NCI-H1105 (cell line): ENCODE results near the gene CBLC.
"Not testable (repeated sequence)": the region's sequence is repeated elsewhere in the genome, so short reads cannot be mapped to it uniquely, and the experiment has no call there.

Experiments used
- DNase-seq: peaks from one replicate; lab custom pipeline; 2025; lab: John Stamatoyannopoulos, UW

Gene CBLC

DNA sequence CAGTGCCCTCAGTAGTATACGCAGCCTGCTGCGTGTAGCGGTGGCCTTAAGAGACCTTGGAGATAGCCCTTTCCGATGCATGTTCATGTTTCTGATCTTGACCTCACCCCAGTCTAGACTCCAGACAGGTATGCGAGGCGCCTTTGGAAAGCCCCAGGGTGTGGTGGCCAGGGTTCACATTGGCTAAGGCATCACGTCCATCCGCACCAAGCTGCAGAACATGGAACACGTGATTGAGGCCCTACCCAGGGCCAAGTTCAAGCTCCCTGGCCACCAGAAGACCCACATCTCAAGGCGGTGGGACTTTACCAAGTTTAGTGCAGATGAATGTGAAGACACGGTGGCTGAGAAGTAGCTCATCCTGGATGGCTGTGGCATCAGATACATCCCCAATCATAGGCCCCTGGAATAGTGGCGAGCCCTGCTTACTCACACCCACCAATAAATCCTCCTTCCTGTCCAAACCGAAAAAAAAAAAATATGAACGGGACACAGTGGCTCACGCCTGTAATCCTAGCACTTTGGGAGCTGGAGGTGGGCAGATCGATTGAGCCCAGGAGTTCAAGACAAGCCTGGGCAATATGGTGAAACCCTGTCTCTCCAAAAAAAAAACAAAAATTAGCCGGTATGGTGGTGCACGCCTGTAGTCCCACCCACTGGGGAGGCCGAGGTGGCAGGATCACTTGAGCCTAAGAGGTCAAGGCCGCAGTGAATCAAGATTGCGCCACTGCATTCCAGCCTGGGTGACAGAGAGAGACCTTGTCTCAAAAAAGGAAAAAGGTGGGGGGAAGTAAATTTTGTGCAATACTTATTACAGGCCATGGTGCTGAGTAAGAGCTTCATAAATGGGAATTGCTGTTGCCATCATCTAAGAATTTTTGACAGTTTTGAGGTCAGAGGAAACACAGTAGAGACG, 12.4 kb upstream of the CBLC start:
- no peak for DNase-seq

DNA sequence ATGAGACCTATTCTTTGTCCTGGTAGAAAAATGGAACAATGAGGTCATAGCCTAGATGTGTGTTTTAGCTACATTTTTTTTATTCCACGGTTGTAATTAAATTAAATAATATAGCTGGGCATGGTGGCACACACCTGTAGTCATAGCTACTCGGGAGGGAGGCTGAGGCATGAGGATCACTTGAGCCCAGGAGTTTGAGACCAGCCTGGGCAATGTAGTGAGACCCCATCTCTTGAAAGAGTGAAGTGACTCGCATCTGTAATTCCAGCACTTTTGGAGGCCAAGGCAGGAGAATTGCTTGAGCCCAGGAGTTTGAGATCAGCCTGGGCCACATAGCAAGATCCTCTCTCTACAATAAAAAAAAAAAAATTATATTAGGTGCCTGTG, 11.7 kb upstream of the CBLC start:
- DNase-seq = no peak

DNA sequence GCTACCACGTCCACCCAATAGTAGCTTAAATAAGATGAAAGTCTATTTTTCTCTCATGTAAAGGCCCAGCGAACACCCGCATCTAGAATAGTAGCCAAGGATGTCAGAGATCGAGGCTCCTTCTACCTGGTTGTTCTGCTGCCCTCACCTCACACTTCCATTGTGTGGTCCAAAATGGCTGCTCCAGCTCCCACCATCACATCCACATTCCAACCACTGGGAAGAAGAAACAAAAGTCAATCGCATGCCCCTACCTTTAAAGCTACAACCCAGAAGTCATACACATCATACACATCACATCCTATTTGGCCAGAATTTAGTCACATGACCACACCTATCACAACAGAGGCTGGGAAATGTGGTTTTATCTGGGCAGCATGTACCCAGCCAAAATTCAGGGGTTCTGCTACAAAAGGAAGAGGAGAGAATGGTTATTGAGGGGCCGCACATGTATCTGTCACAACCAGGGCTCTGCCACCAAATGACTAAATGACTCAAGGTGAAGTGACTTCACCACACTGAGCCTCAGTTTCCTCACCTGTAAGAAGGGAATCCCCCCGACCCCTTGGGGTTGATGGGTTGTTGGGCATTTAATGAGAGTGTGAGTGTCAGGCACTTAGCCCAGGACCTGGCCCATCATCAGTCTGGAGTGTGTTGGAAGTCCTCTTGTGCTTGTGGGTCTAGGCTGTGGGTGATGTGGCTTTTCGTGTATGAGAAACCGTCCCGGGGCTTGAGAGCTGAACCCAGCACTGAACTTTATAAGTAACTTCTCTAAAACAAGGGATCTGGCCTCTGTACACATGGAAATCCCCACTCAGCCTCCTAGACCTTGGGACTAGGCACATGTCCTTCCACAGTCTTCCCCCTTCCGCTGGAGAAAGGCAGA, 10.2 kb upstream of the CBLC start:
- DNase-seq = no peak

GRCh38 chr19:44770550-44771257, 7.0 kb upstream of the CBLC start:
- DNase-seq = peak; percentile 71

DNA sequence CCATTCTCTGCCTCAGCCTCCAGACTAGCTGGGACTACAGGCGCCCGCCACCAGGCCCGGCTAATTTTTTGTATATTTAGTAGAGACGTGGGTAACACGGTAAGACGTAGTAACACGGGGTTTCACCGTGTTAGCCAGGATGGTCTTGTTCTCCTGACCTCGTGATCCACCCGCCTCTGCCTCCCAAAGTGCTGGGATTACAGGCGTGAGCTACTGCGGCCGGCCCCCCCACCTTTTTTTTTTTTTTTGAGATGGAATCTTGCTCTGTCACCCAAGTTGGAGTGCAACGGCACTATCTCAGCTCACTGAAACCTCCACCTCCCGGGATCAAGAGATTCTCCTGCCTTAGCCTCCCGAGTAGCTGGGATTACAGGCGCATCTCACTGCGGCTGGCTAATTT, 5.5 kb upstream of the CBLC start:
- DNase-seq = not testable (repeated sequence)

GRCh38 chr19:44772959-44773358, 4.7 kb upstream of the CBLC start:
- DNase-seq = no peak

GRCh38 chr19:44775676-44776240, 1.9 kb upstream of the CBLC start:
- no peak for DNase-seq

GRCh38 chr19:44776402-44777096, 1.1 kb upstream of the CBLC start:
- no peak for DNase-seq

- DNase-seq = no peak
These were observed 1.5 kb downstream of the CBLC start for GRCh38 chr19:44779150-44779549.

DNA sequence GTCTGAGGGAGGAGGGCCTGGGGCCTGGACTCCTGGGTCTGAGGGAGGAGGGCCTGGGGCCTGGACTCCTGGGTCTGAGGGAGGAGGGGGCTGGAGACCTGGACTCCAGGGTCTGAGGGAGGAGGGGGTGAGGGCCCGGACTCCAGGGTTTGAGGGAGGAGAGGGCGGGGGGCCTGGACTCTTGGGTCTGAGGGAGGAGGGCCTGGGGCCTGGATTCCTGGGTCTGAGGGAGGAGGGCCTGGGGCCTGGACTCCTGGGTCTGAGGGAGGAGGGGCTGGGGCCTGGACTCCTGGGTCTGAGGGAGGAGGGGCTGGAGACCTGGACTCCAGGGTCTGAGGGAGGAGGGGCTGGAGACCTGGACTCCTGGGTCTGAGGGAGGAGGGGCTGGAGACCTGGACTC, 4.0 kb downstream of the CBLC start:
- DNase-seq = not testable (repeated sequence)

DNA sequence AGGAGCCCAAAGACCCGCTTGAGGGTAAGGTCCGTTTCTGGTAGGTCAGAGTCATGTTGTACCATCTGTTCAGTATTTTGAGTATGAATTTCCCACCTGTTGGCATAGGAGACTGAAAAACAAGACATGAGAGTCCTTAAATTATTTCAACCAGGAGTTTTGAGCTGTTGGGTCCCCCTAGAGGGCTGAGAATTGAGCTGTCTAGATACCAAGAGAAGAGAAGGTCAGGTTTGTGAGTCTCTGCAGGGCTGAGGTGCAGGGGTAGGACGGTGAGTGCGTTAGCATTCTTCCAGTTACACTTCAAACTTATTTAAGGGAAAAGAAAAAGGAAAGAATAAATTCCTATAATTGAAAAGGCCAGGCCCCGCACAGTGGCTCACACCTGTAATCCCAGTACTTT, 5.0 kb downstream of the CBLC start:
- DNase-seq = no peak

- no peak for DNase-seq
These were observed 5.9 kb downstream of the CBLC start for GRCh38 chr19:44783545-44783944.

DNA sequence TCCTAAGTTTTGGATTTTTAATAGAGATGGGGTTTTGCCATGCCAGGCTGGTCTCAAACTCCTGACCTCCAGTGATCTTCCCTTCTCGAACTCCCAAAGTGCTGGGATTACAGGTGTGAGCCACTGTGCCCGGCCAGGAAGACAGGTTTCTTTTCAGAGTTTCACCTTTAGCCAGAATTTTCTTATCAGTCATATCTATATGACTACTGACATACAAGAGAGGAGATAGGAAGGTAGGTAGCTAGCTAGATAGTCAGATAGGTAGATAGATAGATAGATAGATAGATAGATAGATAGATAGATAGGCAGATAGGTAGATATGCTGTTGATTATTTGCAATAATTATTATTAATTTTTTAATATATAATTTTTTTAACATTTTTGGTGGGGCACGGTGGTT, 7.6 kb downstream of the CBLC start:
- no peak for DNase-seq

- DNase-seq = no peak
These were observed 8.3 kb downstream of the CBLC start for GRCh38 chr19:44785993-44786392.

- DNase-seq = no peak
These were observed 11.3 kb downstream of the CBLC start for GRCh38 chr19:44788971-44789370.

GRCh38 chr19:44789943-44790483, 12.3 kb downstream of the CBLC start:
- DNase-seq = no peak

- DNase-seq = no peak
These were observed 14.6 kb downstream of the CBLC start for GRCh38 chr19:44792281-44792680.

GRCh38 chr19:44794610-44795009, 16.9 kb downstream of the CBLC start:
- DNase-seq = no peak

GRCh38 chr19:44795398-44795987, 17.8 kb downstream of the CBLC start:
- no peak for DNase-seq

DNA sequence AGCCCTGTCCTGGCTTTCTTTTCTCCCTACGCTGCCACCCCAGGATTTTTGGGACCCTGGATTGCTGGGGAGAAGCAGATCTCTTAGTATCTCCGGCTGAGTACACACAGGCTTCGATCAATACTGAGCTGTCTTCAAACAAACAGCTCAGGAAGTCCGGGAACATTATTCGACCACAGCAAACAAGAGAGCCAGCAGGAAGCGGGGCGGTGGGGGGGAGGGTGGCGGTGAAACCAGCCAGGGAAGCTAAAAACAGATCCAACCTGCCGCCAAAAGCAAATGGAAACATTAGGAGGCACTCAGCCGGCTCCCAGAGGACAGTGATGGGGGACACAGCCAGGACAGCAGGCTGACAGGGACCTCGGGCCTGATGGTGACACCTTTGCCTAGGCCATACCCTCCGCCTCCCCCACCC, 19.0 kb downstream of the CBLC start:
- no peak for DNase-seq
